ENCODE data around the gene RGMB.

Gene RGMB

DNA sequence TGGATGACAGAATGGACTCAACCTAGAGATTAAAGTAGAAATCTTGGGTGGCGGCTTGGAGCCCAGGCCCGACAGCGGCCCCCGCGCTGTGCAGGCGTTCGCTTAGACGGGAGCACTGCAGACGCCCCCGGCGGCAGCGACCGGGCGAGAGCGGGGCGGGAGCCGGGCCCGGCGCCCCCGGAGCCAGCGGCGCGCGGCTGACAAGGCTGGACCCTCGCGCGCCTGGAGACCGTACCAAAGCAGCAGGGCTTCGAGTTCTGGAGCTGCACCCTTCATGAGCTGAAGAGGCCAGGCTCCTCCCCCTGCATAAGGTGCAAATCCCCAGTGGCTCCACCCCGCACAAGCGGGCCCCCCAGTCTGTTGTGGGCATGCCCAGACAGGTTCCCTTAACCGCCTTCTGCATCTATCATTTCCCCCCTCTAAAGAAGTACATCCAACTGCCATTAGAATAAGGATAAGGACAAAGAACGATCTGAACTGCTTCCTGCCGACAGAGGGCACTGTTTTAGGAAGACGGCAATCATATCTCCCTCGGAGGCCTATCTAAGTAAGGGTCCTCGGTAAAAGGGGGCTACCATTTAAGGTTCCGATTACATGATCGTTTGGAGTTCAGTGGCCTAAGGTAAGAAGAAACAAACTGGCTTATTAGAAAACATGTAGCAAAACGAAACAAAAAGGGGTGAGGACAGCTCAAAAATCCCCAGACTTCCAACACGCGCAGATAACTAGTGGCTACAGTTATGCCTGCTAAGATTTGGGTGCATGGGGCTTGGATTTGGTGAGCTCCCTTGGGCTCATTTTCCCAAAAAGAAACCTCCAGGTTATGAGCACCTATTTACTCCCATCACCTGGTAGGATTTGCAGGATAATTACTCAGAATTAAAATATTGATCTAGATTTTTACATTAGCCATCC, 66.3 kb downstream of the RGMB start:
- DNase-seq: peak; percentile 11

DNA sequence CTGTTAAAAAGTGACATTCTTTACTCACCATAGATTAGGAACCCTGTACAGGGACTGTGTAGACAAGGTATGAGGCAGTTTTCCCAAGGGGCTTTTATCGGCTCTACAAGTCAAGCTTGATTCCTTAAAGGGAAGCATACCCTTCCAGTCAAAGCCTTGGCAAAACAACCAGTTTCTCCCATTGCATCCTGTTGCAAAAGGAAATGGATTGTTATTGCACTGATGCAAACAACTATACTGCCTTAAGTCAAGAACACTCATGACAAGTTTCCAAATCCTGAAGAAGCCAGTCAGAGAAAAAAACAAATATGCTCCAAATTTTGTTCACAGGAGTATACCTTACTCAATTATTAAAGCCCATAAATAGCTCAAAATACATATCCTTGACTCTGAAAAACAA, 67.5 kb downstream of the RGMB start:
- DNase-seq: no peak

DNA sequence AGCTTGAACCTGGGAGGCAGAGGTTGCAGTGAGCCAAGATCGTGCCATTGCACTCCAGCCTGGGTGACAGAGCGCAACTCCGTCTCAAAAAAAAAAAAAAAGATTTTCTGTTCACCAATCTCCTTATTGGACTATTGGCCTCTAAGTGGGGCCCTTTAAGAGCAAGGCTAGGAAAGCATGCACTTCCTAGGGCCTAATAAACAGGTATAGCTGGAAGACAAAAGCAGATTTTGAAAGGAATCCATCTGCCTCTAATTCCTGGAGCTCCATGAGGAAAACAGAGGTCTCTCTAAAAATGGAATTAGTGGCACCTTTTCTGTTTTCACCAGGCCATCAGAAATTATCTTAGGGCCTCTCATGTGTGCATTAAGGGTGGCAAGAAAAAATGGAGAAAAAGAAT, 70.0 kb downstream of the RGMB start:
- DNase-seq: no peak

DNA sequence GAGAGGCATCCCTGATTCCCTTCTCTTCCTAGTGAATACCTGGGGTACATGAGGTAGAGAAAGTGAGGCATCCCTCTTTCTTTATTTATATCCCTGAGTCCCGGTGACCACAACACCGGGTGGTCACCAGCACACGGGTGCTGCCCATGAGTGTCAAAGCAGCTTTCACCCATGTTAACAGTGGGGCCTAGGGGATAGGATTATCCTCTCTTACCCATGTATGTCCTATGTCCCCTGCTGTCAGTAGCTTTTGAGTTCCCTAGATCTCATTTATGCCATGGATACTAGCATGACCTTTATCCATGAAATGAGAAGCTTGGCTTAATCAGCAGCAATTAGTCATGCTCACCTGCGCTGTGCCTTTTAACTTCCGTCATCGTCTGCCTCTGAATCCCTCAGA, 71.4 kb downstream of the RGMB start:
- no peak for DNase-seq

DNA sequence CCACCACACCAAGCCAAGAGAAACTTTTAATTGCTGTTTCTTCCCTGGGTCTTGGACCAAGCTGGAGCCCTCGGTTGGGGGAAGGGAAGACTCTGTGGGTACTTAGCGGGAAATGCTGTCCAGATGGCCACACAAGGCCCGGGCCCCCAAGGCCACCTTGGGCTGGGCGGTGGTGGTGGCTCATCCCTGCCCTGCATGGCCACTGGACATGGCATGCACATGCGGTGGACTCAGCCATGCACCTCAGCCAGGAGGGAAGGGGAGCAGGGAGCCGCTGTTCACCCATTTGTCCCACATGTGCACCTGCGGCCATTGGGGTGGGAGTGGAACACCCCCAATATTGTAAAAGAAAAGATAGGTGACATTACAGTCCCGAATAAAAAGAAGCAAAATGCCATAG, 72.4 kb downstream of the RGMB start:
- DNase-seq: no peak
